Large intestine (tissue), 3 donors: ENCODE data around the gene ADGRV1. TPM values are rescaled to one million over a fixed set of nuclear protein-coding genes. Genes with fewer than 3 reads are reported as not detected.
A peak's percentile ranks its signal among the peaks of the same experiment; 100 is the strongest.

Source experiments
- DNase-seq, 2 donors: peaks; one replicate each; pipeline versions ENCODE4 v3.0.0 to v3.0.0-alpha.2; 2013
- H3K27ac ChIP-seq: one replicate; pipeline ENCODE4 v1.5.1; 2013; ENCODE audit warnings: low read length
- H3K27me3 ChIP-seq: 2 replicates; pipeline ENCODE4 v1.6.1; 2013; ENCODE audit warnings: low read length; ENCODE audit not compliant: control insufficient read depth, insufficient read depth
- H3K36me3 ChIP-seq: 2 replicates; pipeline ENCODE4 v1.6.1; 2013; ENCODE audit warnings: low read length; ENCODE audit not compliant: control insufficient read depth, insufficient read depth
- H3K4me1 ChIP-seq: one replicate; pipeline ENCODE4 v1.6.1; 2013; ENCODE audit warnings: low read length; ENCODE audit not compliant: control insufficient read depth, insufficient read depth
- H3K4me3 ChIP-seq: one replicate; pipeline ENCODE4 v1.5.1; 2013; ENCODE audit warnings: low read length
- H3K9me3 ChIP-seq: one replicate; pipeline ENCODE4 v1.6.1; 2013; ENCODE audit warnings: mild to moderate bottlenecking, low read depth, low read length, moderate library complexity; ENCODE audit not compliant: control insufficient read depth
- WGBS: methylation state at CpG from one replicate; pipeline ENCODE4 v1.1.5; 2013; ENCODE audit warnings: low lambda C conversion rate; ENCODE audit not compliant: insufficient coverage; 5-methylcytosine and 5-hydroxymethylcytosine counted together
- polyA plus RNA-seq: library from polyadenylated mRNA; unstranded; fragments of 120-200 nt; gene quantifications from one replicate; pipeline ENCODE4 v1.2.1, GENCODE V29; 2013

Gene ADGRV1
- polyA plus RNA-seq, 1 donor, result 3.0 TPM

DNA sequence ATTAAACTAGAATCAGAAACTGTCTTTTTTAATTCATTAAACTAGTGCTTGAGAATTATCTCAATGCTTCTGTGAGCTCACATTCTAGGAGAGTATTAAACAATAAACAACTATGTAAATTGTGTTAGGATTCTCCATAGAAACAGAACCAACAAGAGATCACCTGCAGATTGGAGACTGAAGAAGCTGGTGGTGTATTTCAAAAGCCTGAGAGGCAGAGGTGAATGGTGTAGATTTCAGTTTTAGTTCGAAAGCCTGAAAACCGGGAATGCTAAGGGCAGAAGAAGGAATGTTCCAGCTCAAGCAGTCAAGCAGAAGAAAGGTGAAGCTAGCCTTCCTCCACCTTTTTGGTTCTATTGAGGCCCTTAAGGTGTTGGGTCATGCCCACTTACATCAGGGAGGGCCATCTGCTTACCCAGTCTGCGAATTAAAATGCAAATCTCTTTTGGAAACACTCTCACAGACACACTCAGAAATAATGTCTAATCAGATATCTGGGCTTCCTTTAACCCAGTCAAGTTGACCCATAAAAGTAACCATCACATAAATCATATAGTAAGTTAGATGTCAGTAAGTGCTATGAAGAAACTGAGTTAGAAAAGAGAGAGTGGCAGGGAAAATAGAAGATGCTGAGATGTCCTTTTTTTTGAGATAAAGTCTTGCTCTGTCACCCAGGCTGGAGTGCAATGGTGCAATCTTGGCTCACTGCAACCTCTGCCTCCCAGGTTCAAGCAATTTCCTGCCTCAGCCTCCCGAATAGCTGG is 533.1 kb downstream of the ADGRV1 start:
- Histone ChIP-seq H3K27me3 (no peaks in the 10 kb centered on the region), H3K4me1 (peaks cover 4% of the 10 kb centered on the region), H3K9me3 (no peaks in the 10 kb centered on the region), H3K36me3 (no peaks in the 10 kb centered on the region), H3K4me3 (no peak overlapping the region), H3K27ac (no peak overlapping the region)
- WGBS, result no CpG with 5 or more reads among the region's 4 CpGs
- DNase-seq, result no peak

DNA sequence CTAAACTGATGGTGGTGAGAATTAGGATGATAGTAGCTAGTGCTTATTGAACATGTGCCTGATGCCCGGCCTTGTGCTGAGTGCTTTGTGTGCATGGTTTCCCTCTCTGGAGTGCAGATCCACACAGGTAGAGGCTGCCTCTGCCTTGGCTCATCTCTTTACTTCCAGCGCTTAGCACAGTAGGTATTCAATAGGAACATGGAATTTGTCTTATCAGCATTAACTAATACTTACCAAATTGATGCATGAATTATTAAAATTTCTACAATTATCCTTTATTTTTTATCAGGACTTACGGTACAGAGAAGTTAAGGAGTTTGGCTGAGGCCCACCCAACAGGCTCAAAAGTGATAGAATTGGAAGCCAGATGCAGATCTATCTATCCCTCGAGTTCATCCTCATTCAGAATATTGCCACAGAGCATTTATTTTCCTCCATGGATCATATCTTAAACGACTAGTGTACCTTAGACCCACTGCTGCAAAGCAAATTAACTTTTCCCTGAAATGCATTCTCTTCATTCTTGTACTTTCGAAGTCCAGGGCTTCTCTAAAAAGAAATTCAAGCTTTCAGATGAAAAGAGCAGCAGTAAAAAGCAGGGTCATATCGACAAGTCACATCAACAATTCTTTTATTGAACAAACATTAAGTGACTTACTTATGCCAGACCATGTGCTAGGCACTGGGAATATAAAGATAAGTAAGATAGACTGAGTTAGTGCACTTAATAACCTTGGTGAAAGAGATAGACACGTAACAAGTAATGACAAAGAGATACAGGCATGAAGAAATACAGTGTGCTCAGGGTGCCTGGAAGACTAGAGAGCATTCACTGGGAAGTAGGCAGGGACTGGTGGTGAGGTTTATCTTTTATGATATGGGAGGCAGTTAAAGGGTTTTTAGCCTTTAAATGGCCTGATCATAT is 534.5 kb downstream of the ADGRV1 start:
- Histone ChIP-seq H3K27me3 (no peaks in the 10 kb centered on the region), H3K27ac (peak overlapping the region; percentile 12), H3K4me1 (peaks cover 4% of the 10 kb centered on the region), H3K9me3 (no peaks in the 10 kb centered on the region), H3K4me3 (no peak overlapping the region), H3K36me3 (no peaks in the 10 kb centered on the region)
- WGBS, result no CpG with 5 or more reads among the region's 8 CpGs
- peak; percentile 52 to 82 for DNase-seq

DNA sequence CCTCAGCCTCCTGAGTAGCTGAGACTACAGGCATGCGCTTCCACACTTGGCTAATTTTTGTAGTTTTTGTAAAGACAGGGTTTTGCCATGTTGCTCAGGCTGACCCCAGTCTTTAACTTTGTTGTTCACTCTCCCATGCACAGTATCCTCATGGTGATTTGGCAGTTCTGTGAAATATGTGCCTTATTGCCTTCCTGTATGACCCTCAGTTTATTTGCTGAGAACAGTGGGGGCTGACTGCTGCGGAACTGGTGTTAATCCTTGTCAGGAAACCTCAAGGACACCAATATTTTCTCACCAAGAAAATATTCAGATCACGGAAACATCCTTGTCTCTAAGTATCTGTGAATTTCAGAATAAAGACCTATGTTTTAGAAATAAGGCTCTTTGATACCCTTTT is 536.7 kb downstream of the ADGRV1 start:
- Histone ChIP-seq H3K4me1 (peaks cover 4% of the 10 kb centered on the region), H3K9me3 (no peaks in the 10 kb centered on the region), H3K36me3 (no peaks in the 10 kb centered on the region), H3K4me3 (no peak overlapping the region), H3K27ac (no peak overlapping the region), H3K27me3 (no peaks in the 10 kb centered on the region)
- no peak for DNase-seq
- 71% methylated on average over 1 of the region's 3 CpGs for WGBS

DNA sequence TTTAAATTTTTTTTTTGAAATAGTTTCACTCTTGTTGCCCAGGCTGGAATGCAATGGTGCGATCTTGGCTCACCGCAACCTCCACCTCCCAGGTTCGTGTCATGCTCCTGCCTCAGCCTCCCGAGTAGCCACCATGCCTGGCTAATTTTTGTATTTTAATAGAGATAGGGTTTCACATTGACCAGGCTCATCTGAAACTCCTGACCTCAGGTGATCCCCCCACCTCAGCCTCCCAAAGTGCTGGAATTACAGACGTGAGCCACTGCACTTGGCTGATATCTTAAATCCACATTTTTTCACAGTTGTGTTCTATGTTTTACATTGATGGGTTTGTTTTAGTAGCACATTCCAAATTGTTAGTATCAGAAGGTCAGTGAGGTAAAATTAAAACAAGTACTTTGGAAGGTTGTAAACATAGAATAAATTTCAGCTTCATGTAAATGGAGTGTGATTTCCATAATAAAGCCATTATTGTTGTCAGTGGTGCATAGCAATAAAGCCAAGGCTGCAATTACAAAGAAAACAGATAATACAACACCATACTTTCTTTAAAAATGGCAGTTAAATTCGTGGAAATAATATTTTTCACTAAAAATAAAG is 537.3 kb downstream of the ADGRV1 start:
- peaks cover 4% of the 10 kb centered on the region for H3K4me1 ChIP-seq
- no peaks in the 10 kb centered on the region for H3K36me3 ChIP-seq
- no peak overlapping the region for H3K27ac ChIP-seq
- H3K9me3 ChIP-seq, result no peaks in the 10 kb centered on the region
- H3K4me3 ChIP-seq, result no peak overlapping the region
- H3K27me3 ChIP-seq, result no peaks in the 10 kb centered on the region
- no peak for DNase-seq
- 100% methylated on average over 2 of the region's 6 CpGs for WGBS

DNA sequence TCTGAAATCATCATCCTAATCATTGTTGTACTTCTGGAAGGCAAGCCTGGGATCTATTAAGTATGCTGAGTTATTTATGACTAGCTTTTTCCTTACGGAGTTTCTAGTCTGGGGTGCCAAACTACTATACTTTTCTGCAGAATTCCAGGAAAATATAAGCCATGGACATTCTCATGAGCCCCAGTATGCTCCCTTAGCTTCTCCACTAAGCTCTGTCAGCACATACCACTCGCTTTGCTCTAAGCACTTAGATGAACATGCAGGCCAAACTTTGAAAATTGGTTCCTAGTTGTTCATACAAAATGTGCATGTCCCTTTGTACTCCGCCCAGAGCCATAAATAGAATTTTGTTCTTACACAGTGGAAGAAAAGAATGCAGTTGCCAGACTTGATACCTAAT is 539.9 kb downstream of the ADGRV1 start:
- Histone ChIP-seq H3K9me3 (no peaks in the 10 kb centered on the region), H3K27me3 (no peaks in the 10 kb centered on the region), H3K4me1 (no peaks in the 10 kb centered on the region), H3K4me3 (no peak overlapping the region), H3K36me3 (no peaks in the 10 kb centered on the region), H3K27ac (no peak overlapping the region)
- no peak for DNase-seq
- WGBS, result 83% methylated on average over 1 of the region's 3 CpGs

DNA sequence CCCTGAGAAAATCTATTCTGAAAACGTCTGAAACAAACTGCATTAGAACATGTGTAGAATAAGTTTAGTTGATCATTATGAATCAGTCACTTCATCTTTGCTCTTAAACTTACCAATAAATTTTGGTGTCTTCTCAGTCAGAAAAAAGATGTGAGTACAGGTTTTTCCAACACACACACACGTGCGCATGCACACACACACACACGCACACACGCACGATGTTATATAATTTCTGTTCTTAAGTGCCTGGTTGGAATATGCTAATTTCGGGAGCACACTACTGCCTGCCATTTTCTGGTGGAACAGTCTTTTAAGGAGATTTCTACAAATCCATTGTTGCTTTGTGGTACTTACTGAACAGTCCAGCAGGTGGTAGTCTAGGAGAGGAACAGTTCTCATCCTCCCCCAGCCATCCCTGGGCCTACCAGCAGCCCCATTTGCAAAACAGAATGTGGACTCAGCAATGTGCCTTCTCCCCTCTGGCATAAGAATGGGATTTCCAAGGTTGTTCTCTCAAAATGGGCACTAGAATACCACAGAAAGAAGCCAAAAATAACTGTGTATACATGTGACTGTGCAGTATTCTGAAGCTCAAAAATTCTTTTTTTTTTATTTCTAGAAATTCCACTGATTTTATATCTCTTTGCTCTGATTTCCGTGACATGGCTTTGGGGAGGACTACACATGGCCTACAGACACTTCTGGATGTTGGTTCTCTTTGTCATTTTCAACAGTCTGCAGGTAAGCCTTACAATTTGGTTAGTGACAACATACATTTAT is 543.2 kb downstream of the ADGRV1 start:
- no peaks in the 10 kb centered on the region for H3K36me3 ChIP-seq
- DNase-seq, result peak; percentile 53 to 64
- no peak overlapping the region for H3K4me3 ChIP-seq
- WGBS, result 100% methylated on average over 1 of the region's 8 CpGs
- H3K27me3 ChIP-seq, result no peaks in the 10 kb centered on the region
- no peak overlapping the region for H3K27ac ChIP-seq
- peaks cover 3% of the 10 kb centered on the region for H3K9me3 ChIP-seq
- H3K4me1 ChIP-seq, result no peaks in the 10 kb centered on the region

DNA sequence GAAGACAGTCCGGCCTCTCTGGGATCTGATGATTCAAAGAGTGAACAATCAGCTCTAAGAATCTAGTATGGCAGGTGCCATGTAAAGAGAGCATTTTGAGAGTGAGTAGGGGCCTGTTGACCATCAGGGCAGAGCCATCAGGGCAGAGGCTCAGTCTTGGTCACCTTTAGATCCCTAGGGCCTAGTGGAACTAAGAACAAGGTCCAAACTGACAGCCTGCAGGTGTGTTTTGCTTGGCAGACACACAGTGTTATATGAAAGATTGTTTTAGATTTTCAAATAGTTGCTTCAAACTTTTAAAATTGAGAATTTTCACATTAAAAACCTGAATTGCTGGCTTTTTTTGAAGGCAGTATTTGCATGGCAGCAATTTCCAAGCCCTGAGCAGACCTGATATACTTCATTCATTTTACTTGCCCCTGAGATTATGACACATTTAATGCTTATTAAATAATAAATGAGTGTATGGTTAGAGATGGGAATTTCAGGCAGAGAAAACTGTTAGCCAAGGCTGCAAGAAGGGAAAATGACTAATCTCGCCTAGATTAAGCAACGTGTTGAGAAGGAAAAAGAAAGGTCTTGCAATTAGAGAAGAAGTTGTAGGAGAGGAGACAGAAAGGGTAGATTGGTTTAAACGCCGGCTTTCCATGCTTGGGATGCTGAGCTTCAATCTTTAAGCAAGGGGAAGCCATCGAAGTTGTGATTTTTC is 544.9 kb downstream of the ADGRV1 start:
- H3K4me3 ChIP-seq, result no peak overlapping the region
- 74% methylated on average over 3 of the region's 6 CpGs for WGBS

DNA sequence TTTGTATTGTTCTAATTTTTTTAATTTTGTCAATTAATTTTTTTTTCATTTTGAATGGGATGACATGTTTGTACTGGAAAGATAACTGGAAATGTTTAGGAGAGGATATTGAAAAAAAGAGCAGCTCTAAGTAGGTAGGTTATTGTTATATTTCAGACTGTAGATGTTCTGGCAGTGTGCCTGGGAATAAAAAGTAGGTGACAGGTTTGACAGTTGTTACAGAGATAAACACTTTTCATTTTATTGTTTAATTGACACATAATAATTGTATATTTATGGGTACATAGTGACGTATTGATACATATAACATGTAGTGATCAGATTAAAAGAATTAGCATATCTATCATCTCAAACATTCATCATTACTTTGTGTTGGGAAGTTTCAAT is 545.5 kb downstream of the ADGRV1 start:
- 63% methylated on average over 1 of the region's 1 CpG for WGBS
- no peak overlapping the region for H3K27ac ChIP-seq
- H3K4me1 ChIP-seq, result no peaks in the 10 kb centered on the region

More for the DNA sequence above, 544.9 kb downstream of the ADGRV1 start:
- Histone ChIP-seq H3K4me1 (no peaks in the 10 kb centered on the region), H3K27ac (no peak overlapping the region), H3K36me3 (no peaks in the 10 kb centered on the region), H3K9me3 (peaks cover 3% of the 10 kb centered on the region), H3K27me3 (no peaks in the 10 kb centered on the region)
- peak in 1 of 2 donors; percentile 25 for DNase-seq

DNA sequence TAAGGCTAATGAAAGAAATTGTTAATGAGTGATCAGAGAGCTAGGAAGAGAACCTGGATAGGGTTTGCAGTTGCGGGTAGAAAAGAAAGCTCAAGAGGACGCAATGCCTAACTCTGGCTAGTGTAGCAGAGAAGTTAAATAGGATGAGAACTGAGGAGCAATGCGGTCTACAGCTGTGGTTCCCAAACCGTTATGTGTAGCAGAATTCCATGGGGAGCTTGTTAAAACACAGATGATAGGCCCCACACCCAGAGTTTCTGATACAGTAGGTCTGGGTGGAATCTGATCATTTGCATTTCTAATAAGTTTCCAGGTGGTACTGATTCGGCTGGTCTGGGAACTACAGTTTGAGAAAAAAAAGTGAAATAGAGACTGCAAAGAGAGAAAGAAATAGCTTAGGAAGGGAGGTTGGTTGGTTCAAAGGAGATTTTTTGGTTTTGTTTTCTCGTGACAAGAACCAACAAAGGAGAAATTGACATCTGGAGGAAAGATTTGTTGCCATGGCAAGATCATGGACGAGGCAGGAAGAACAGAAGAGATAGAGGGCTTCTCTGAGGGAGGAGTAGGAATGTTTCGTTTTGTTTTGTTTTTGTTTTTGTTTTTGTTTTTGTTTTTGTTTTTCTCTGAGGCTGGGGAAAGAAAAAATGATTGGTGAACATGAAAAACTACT is 548.4 kb downstream of the ADGRV1 start:
- H3K4me3 ChIP-seq, result no peak overlapping the region
- 95% methylated on average over 2 of the region's 8 CpGs for WGBS
- no peaks in the 10 kb centered on the region for H3K4me1 ChIP-seq
- no peak overlapping the region for H3K27ac ChIP-seq
- H3K27me3 ChIP-seq, result no peaks in the 10 kb centered on the region
- peaks cover 3% of the 10 kb centered on the region for H3K9me3 ChIP-seq
- H3K36me3 ChIP-seq, result no peaks in the 10 kb centered on the region
- DNase-seq, result no peak

More for the DNA sequence above, 545.5 kb downstream of the ADGRV1 start:
- Histone ChIP-seq H3K4me3 (no peak overlapping the region), H3K9me3 (peaks cover 3% of the 10 kb centered on the region), H3K27me3 (no peaks in the 10 kb centered on the region), H3K36me3 (no peaks in the 10 kb centered on the region)
- DNase-seq, result no peak
